Left forelimb (tissue), 1 donor: ENCODE measurements around the gene RCC2.
"Not testable (repeated sequence)": the region's sequence is repeated elsewhere in the genome, so short reads cannot be mapped to it uniquely, and the experiment has no call there.

Source experiments
- DNase-seq: peaks from one replicate; pipeline ENCODE4 v3.0.0-alpha.2; 2018; ENCODE audit warnings: low spot score

The RCC2 gene

DNA sequence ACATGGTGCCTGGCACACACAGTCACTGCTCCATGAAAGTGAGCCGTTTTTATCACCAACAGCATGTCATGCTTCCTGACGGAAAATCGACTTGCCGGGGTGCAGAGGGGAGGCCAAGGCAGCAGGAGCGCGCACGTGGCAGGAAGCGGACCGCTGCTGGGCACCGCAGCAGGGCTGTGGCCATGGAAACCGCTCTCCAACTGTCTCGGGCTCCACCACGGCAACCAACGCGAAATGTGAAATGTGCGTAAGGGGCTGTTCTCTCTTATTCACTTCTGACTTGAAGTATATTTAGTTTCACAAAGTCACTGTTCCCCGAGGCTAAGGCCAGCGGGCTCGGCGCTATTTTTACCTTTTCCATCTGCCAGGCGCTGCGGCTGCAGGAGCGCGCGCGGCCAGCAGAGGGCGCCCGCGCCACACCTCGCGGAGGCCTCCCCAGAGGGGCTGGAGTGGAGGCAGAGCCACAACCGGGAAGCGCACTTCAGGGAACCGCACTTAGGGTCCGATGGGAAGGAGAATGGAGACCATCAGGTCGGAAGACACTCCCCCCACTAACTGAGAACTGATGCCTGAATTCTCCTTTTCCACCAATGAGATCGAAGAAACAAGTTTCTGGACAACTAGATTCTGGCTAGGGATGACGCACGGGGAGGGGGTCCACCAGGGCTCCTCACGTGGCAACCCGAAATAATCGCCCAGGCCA is 19.7 kb downstream of the RCC2 start:
- peak; percentile 80 for DNase-seq

DNA sequence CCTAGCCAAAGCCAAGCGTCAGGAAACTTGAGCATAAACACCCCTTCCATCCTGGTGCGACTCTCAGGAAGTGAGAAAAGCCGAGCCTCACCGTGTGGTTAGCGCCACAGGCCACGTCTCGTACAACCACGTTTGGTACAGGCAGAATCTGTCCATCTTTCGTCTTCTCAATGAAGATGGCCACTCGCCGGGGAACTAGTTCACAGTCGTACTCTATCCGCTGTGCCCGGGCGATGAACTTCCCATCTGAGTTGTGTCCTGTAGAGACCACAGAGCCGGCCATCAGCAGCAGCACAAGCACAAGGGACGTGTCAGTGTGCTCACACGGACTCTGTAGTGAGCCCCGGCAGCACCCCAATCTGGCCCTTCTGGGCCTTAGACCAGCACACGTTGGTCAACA is 23.1 kb downstream of the RCC2 start:
- DNase-seq = no peak

DNA sequence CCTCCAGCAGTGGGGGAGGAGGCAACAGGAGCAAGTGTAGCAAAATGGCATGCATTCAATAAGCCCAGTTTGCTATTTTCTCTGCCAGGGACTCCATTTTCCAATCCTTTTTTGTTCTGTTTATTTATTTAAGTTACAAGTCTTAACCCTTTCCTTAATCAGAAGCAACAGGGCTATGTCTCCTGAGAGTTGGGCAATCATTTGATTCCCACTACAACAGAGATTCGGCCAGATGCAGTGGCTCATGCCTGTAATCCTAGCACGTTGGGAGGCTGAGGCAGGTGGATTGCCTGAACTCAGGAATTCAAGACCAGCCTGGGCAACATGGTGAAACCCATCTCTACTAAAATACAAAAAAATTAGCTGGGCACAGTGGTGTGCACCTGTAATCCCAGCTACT is 25.5 kb downstream of the RCC2 start:
- no peak for DNase-seq

DNA sequence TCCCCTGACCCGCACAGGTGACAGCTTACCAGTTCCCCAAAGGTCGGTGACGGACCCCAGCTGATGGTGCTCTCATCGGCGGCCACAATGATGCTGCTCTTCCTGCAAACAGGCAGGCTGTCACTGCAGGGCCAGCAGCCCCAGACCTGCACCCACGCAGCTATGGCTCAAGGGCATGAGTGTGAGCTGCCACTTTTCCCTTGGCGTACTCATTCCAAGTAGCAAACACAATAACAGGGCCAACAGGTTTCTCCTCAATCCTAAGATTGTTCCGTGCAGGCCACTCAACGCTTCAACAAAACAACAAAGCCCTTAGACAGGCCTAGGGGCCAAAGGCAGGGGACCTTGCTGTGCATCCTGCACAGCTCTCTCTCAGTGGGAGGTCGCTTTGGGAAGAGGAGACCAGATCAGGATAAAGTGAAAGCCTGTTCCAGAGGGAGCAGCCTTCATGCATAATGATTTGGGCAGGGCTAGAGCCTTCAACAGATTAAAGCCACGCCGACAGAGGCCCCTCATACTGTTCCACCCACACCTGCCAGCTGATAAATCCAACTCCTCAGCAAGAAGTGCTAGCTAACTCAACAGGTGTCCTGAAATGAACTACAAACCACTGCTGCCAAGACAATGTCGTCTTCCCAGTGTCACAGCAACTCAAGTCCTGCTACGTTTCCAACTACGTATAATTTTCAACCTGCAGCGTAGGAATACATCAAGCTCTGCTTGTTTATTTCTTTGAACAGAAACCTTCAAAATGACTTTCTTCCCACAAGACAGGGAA is 27.2 kb downstream of the RCC2 start:
- DNase-seq = no peak

DNA sequence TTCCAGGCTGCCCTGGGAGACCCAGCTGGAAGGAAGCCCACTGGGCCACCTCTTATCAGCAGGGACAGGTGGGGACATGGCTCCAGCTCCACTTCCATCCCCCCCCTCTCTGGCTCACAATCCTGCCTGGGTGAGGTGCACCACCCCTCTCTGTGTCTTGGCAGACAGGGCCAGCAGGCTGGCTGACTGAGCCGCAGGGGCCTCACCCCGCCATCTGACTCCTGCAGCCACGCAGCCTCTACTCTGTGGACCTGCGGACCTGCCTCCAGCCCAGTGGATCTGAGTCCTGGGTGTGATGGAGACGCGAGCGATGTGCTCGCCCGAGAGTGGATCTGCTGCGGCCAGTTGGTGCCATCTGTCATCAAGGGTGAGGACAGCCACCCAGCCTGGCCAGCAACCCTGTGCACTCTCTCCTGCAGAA is 30.1 kb downstream of the RCC2 start:
- DNase-seq = no peak

DNA sequence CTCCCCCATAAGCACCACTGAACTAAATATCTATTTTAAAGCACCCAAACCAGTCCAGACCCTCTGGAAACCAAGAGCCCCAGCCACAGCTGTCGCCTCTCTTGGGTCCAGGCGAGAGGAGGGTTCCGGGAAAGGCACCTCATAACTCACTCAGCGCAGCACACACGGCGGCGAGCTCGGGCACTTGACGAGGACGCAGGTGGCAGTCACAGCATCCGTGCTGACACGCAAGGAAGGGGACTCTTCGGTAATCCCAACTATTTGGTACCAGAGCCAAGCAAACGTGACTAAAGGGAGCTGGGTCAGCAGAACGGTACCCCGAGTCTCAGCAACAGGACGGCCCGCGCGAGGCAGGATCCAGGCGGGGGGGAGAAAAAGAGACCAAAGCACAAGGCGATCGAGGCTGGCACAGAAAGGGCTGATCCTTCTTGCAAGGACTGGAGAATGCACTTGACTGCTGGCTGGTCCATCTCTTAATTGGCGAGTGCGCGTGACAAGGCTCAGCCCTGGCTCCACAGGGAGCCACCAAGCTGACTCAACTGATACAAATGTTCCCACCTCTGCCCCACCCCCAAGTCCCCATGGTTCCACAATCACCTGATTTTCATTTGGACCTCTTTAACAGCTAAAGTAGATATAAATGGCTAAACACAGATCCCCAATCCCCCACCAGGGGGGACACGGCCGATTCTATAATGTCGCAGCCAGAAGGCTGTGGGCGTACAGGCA is 31.5 kb downstream of the RCC2 start:
- not testable (repeated sequence) for DNase-seq

DNA sequence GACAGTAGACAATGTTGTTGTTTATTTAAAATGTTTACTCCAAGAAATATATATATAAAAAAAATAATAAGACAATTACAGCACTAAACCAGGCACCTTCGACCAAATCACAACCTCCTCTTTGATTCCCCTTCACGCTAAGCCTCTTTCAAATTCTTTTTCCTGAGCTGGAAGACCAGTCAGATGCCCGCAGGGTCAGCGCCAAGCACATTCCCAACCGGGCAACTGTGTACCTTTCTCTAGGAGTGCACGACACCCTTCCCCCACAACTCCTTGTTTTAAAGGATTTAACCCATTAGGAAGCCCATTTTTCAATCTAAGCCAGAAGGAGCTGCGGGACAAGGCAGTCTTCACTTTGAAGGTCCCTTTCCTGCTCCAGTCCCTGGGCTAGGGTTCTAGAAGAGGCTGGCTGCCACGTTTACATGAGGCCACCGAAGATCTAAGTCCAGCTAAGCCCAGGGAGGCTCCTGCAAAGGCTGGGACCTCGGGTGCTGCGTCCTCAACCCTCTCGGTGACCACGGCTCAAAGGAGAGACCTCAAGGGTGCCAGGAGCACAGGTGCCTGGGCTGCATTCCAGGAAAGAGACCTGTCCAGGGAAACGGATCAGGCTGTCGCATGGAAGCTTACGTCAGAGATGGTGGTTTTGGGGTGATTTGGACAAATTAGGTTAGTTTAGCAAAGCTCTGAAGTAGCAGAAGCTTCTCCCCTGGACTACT is 32.6 kb downstream of the RCC2 start:
- not testable (repeated sequence) for DNase-seq

DNA sequence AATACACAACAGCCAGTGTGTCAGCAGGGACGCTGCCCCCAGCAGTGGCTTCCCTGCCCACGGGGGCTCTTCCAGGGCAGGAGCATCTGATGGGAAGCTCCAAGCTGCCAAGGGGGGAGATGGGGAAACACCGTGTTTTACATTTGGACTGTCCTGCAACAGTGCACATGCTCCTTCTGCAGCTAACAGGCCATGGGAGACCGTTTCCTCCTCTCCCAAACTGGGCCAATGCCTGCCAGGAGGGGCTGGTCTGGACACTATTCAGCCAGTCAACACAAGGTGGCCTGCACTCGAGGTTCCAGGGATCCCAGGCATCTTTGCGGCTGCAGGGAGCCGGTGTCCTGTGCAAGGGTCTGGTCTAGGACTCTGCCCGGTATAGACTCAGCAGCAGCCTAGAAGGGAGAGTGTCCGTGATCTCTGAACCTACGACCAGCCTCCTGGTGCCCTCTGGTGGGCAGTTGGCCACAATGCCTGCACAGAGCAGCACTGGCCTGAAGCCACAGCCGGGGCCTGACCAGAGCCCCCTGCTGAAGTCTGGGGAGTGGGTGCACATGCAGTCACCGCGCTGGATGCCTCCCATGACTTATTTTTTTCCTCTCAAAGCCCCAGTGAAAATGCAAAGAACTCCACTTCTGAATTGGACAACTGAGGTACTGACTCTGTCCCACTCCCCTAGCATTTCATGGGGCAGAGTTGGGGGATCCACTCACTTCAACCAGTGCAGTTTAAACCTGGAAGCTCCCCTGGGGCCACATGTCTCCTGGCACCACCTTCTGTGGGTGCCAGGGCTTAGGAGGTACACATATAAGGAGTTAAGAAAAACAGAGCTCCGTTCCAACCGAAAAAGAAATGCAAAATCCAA is 33.3 kb downstream of the RCC2 start:
- DNase-seq = peak; percentile 81

DNA sequence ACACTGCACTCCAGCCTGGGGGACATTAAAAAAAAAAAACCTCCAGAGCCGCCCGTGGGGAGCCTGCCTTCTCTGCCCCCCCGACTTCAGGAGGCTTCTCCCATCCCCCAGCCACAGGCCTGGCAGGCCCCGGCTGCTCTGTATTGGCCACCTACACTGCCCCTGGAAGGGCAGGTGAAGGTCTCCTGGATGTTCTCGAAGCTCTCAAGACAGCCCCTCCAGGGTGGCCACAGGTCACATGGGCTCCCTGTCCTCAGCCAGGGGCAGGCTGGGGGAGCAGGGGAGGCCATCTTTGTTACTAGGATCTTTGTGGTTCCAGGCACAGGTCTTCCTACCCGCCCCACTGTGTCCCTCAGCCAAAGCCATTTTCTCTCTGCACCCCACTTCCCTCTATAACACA is 34.7 kb downstream of the RCC2 start:
- no peak for DNase-seq

DNA sequence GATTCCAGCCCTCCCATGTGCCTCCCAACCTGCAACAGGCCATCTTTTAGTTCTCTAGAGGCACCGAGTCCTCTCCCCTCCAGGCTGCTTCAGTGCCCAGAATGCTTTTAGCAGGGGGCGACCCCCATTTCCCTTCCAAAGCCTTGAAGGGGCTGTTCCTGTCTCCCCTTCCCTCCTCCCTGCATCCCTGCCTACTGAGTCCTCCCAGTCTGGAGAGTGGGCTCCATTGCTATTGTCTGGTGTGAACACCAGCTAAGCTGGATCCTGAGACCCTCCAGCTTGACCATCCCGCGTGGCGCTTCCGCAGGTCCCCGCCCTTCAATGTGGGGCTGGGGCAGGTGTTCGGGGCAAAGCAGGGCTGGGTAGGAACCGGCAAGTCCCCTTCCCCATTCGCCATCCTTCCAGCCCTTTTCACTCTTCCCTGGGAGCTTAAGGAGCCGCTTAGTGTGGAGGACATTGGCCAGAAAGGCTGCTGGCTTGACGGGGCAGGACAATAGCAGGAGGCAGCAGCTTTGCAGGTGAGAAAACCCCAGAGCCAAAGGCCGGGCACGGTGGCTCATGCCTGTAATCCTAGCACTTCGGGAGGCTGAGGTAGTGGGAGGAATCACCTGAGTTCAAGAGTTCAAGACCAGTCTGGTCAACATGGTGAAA is 35.3 kb downstream of the RCC2 start:
- no peak for DNase-seq

DNA sequence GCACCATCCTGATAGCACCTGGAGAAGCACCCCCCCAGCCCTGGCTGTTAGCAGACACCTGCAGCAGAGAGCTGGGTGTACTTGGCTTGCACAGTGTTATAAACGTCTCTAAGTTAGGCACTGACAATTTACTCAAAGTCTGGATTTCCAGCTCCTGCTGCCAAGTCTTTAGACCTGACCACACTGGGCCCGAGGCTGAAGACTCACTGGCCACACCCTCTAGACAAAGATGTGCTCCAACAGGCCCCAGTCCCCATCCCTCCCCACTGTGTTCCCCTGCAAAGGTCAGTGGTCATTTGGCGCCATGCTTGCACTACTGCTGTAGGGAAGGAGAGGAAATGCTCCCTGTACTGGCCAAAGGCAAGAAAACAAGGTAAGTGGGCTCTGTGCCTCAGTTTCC is 36.4 kb downstream of the RCC2 start:
- DNase-seq = no peak

DNA sequence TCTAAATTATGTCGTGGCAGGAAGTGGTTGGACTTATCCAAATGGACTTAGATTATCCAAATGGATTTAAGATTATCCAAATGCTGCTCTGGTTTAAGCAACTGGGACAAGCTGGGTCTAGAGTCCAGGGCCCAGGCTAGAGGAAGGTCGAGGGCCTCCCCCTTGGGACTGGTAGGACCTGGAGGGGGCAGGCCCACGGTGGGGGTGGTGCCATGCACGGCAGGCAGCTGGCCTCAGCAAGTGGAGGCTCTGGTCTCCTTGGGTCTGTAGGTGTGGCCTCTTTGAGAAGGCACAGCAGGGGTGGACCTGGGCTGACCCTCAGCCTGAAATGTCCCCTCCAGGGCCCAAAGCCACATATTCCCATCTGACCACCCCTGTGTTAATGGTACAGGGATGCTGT is 37.6 kb downstream of the RCC2 start:
- no peak for DNase-seq

DNA sequence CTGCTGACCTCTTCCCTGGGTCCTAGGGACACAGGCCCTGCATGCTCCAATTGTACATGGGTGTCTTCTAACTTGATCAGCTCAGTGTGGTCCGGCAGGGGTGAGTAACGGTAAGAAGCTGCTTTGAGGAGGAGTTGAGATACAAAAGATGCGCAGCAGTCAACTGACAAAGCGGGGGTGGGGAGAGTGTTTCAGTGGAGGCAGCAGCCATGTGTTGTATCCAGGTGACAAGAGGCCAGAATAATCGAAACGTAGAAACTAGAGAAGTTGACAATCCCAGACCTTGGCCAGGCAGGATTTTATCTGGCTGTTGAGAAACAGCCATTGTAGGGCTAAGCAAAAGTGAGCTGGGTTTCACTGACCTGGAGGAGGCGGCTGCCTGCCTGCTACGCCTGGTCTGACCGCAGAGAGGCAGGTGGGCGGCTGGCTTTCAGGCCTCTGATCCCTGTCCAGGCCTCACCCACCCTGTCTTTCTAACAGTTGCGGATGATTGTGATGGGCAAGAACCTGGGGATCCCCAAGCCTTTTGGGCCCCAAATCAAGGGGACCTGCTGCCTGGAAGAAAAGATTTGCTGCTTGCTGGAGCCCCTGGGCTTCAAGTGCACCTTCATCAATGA is 38.6 kb downstream of the RCC2 start:
- DNase-seq = no peak

DNA sequence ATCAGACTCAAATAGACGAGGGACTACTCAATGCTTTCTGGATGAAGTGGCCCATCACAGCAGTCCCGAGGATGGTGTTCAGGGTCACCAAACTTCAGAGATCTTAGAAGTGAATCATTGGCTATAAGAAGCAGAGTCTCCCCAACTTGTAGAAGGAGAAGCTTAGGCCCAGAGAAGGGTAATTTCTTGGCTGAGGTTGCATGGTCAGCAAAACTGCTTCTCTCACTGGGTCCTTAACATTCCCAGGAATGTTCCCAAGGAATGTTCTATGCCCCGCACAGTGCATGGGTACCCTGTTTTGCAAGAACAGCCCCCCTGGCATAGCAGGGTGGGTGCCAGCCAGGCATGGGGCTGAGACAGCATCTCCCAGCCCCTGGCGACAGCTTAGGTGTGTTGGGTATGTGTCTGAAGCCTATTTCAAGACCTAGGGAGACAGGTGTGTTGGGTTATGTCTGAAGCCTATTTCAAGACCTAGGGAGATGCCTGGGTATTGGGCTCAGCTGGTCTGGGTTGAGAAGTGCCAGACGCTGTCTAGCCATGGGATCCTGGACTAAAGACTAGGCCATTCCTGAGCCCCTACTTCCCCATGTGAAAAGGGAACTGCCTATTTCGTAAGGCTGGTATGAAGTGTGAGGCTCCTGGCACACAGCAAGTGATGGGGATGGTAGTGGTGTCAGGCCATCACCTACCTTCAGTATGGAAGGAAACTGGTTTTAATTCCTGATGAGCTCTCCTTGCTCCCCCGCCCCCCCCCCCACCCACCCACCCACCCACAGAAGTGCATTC is 41.4 kb downstream of the RCC2 start:
- no peak for DNase-seq

DNA sequence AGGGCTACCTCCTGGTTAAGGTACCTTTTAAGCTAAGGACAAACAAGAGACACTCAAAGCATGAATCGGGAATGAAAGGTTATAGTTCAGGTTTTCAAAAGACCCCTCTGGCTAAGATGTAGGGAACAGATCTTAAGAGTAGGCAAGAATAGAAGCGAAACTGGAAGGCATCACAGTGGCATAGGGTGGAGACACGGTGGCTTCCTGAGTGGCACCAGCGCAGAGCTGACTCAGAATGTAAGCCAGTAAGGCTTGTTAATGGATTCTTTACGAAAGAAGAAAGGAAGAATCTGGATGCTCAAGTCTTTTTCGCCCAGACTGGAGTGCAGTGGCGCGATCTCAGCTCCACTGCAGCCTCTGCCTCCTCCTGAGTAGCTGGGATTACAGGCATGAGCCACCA is 46.2 kb downstream of the RCC2 start:
- DNase-seq = no peak

DNA sequence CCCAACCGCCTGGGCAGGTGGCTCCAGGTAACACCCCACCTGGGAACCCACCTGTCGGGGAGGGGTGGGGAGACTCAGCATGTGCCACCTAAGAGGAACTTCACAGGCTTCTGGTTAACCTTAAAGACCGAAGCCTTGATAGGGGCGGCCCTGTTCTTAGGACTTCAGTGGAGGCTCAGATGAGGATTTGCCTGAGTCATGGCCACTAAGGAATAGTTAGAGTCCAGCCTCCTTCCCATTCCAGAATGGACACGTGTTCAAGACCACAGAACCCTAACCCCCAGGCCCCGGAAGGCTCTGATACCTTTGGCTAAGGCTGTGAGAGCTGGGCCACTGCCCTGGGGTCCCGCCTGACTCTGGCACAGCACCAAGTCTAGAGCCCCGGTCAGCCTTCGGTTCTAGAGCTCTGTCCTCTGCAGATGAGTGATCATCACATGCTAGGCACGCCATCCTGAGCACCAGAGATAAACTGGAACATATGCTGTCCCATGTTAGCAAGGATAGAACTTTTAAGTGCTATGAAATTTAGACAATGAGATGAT is 47.2 kb downstream of the RCC2 start:
- DNase-seq = no peak

DNA sequence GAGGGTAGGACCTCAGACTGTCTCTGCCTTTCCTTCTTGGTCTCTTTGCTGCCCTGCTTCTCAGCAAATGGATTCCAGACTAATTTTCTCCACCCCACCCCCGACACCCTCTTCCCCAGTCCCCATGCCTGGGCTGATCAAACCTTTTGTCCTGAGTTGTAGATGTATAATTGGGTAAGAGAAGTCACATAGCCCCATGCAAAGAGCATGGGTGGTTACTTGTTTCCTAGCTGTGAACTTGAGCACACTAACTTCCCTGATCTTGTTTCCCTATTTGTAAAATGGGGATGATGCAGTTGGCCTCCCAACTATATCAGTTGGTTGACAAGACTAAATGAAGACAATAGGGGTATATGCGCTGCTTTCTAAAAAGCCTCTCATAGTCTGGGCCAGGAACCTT is 58.3 kb downstream of the RCC2 start:
- no peak for DNase-seq

DNA sequence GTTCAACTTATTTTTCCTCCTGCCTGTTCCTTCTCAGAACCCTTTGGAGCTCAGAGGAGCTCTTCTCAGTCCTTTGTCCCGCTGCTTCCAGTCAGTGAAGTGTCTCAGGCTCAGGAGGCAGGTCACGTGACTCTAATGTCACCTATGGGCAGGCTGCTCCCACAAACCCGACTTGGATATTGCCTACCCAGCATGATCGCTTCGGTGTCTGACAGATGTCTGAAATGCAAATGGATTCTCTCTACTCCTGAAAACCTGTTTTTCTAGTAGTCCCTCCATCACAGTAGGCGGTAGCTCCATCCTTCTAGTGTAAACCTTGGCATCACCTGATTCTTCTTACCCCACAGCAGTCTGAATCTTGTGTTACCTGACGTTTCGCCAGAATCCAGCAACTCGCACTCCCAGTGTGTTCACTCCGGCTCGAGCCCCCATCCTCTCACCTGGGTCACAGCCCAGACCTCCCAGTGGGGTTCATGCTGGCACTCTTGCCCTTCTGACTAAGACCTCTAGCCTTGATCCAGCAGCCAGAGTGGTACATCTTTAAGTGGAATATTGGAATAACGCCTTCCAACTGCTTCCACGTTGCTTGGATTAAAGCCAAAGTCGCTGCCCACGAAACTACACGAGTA is 62.0 kb downstream of the RCC2 start:
- DNase-seq = no peak

DNA sequence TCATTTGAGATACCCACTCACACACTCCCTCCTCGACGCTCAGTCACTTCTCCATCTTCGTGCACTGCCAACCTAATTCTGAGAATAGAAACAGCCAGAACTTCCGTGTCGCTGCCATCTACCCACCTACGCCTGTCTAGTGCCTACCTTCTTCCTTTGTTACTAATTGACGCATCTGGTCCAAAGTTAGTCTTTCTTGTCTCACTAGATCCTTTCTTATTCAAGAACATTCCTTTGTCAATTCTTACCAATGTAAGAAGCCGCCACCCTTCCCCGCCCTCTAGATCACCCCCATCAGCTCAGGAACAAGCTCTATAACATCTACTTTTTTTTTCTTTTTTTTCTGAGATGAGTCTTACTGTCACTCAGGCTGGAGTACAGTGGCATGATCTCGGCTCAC is 63.8 kb downstream of the RCC2 start:
- DNase-seq = no peak
